AG09319 (cell line): ENCODE results near the gene ANKRD53.
"Not testable (repeated sequence)": the region's sequence is repeated elsewhere in the genome, so short reads cannot be mapped to it uniquely, and the experiment has no call there.

Experiments used
- DNase-seq: peaks from one replicate; pipeline ENCODE4 v3.0.0-alpha.2; 2010; ENCODE audit warnings: low read depth; ENCODE audit errors: extremely low read depth
- CTCF ChIP-seq: IDR thresholded peaks from 2 replicates; pipeline ENCODE4 v1.5.1; 2011; ENCODE audit warnings: low read depth, mild to moderate bottlenecking, inconsistent platforms, low read length, moderate library complexity

ANKRD53 gene

GRCh38 chr2:71008342-71008741 is 29.9 kb downstream of the ANKRD53 start:
- TF ChIP-seq CTCF = no peak

GRCh38 chr2:71011786-71012185 is 33.4 kb downstream of the ANKRD53 start:
- not testable (repeated sequence) for DNase-seq

More at GRCh38 chr2:71008342-71008741, 29.9 kb downstream of the ANKRD53 start:
- DNase-seq = no peak

- no peak for DNase-seq
- TF ChIP-seq CTCF = no peak
These were observed 40.2 kb downstream of the ANKRD53 start for GRCh38 chr2:71018625-71019024.

GRCh38 chr2:71019989-71020388 is 41.6 kb downstream of the ANKRD53 start:
- not testable (repeated sequence) for DNase-seq

GRCh38 chr2:71021394-71021793 is 43.0 kb downstream of the ANKRD53 start:
- DNase-seq = not testable (repeated sequence)

GRCh38 chr2:71023553-71024243 is 45.3 kb downstream of the ANKRD53 start:
- not testable (repeated sequence) for DNase-seq
